ENCODE measurements around the gene MRGPRF.

DNA sequence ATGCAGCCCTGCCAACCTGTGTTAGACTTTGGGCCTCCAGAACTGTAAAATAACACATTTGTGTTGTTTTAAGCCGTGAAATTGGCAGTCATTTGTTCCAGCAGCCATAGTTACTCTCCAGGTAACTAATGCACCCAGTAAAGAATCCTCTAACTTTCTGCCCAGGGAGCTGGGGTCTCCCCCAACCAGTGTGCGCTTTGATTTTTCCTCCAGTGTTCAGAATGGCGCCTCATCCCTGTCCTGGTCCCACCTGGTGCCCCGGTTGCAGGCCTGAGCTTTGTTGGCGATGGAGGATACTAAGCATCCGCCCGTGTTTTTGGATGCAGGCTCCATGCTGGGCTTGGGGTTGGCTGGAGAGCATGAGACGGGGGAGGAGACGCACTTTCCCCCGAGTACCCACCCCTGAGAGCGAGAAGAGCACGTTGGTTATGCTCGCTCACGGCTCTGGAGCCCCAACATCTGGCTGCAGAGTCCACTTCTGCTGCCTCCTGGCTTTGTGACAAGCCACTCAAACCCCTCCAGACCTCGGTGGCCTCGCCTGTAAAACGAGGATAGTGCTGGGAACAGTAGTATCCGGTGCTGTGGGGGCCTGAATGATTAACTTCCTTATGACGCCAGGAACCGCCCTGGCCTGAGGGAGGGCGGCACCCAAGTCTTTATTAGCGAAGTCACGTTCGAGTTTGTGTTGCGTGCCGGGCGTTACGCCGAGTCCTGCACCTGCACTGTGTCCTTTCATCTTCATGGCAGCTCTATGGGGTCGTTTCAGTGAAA lies 58.0 kb downstream of the MRGPRF start:
- TF ChIP-seq, protein P1, sequence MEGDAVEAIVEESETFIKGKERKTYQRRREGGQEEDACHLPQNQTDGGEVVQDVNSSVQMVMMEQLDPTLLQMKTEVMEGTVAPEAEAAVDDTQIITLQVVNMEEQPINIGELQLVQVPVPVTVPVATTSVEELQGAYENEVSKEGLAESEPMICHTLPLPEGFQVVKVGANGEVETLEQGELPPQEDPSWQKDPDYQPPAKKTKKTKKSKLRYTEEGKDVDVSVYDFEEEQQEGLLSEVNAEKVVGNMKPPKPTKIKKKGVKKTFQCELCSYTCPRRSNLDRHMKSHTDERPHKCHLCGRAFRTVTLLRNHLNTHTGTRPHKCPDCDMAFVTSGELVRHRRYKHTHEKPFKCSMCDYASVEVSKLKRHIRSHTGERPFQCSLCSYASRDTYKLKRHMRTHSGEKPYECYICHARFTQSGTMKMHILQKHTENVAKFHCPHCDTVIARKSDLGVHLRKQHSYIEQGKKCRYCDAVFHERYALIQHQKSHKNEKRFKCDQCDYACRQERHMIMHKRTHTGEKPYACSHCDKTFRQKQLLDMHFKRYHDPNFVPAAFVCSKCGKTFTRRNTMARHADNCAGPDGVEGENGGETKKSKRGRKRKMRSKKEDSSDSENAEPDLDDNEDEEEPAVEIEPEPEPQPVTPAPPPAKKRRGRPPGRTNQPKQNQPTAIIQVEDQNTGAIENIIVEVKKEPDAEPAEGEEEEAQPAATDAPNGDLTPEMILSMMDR (IDR thresholded peaks at IDR 0.05) = no peak
- TF ChIP-seq POLR2A (IDR thresholded peaks at IDR 0.05) = no peak

Measured in breast epithelium (tissue), 3 donors.